Glomerular visceral epithelial cell (primary cell): ENCODE results near the gene PGM1.
A peak's percentile ranks its signal among the peaks of the same experiment; 100 is the strongest.

Experiments used
- DNase-seq: peaks from one replicate; pipeline ENCODE4 v3.0.0-alpha.2; 2016; ENCODE audit errors: extremely low spot score

Gene PGM1

DNA sequence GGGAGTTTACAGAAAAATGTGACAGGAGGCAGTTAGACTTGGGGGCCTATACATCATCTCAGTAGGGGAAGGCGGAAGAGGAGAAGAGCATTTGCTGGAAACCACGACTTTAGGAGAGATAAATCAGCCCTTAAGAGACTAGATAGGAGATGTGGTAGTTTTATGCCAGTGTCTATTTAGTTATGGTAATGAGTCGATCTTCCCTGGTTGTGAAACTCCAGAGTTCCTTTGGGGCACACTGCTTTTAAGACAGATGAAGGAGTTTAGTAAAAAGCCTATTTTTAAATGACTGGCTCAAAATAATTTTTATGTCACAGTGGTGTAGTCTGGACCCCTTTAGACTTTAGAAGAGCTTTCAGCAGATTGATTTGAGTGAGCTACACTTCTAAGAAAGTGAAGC is 7.8 kb downstream of the PGM1 start:
- no peak for DNase-seq

DNA sequence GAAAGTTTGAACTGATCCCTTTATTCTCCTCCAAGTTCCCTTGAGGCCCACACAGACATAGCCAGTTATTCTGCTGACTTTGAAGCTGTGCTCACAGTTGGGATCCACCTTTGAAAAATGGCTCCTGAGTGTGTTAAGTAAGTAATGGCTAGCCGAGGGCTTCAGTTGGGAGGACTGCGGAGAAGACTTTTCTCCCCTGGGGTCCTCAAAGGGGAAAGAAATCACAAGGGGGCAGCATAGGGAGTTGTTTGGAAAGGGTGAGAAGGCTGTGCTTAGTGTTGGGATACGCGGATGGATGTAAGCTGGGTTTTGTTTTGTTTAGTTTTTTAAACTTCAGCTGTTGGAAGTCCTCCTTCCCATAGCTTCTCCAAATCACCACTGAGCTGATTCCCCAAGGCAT is 8.3 kb downstream of the PGM1 start:
- no peak for DNase-seq

DNA sequence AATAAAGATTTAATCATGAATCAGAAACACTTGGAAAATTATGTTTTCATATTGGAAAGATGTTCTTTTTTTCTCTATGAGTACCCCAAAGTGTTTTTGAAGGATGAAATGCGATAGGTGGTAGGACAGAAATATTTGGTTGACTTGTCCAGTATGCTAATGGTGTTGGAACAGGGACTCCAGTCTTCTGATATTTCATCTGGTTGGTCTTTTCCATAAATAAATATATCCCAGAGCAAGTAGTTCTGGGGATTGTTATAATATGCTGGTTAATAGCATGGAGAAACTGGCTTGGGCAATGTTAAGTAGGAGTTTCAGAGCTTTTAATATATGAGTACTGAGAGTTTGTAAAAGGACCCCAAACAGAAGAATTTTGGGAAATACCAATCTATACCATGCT is 8.7 kb downstream of the PGM1 start:
- DNase-seq = no peak

DNA sequence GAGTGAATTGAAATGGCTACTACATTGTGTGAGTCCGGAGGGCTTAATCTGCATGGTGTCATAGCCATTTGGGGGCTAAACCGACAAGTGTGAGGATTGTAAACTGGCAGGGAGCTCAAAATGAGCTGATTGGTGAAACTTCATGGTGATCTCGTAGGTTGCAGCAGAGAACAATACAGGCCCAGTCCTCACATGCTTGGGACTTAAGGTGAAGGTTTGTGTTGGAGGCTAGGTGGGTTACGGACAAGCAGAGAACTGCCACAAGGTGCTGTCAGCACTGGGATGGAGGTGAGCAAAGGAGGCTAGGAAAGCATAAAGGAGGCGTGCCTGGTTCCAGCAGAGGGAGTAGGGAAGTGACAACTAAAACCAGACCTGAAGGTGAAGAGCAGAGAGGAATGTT is 9.4 kb downstream of the PGM1 start:
- no peak for DNase-seq

DNA sequence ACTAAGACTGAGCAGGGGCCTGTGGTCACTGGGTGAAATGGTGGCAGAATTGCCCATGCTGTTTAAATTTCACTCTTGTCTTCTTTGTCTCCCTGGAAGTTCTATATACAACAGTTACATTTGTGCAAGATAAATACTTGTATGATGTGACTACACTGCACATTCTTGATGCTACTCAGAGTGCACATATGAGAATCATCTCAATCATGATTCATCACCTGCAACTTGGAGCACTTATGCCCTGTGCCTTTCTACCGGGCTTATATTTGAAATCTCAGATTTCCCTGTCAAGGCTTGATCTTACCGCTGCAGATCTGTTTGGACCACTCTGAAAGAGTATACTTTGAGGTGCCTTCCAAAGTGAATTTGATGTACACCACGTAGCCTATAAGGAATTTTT is 10.6 kb downstream of the PGM1 start:
- DNase-seq = no peak

DNA sequence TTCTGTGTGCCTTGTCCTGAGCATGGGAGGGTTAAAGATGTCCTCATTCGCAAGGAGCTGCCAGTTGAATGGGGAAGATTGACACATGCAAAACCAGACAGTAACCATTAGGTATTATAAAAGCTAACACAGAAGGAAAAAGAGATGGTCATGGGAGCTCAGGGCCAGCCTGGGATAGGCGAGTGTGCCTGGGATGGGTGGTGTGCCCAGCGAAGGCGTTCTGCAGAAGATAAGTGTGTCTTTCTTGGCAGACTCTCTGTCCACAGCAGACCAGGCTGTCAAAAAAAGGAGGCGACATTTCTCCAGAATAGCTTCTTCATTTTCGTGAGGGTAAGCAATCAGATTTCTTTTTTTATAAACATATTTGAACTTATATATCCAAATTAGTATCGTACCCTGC is 14.1 kb downstream of the PGM1 start:
- DNase-seq = no peak

DNA sequence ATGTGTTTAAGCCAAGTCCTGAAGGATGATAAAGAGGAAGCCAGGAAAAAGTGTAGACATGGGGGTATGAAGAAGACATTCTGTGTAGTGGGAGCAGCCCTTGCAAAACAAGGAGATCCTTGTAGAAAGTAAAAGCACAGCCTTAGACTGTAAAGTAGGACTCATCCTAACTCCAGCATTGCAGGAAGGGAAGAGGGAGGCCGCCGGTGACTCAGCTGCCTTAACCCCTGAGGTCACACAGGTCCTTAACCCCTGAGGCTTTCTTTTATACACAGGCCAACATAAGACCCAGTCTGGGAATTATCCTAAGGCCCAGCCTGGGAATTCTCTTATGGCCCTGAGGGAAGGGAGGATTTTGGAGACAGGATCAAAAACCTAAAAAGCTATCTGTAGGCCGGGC is 18.0 kb downstream of the PGM1 start:
- DNase-seq = no peak

DNA sequence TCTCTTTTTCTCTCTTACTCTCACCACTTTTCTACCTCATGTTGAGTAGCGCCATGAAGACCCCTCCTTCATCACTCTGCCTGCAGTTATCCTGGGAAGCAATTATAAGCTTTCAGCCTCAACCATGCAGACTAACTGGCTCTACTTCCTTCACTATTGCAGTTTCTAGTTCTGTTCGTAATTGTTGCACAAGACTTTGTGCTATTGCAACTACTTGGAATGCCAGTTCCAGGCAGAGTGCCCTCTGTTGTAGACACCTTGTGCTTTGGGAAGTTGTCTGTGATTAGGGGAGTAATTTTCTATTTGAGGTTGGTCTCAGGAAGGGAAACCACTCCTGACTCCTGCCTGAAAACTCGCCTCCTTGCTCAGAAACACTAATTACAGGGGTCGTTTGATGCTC is 19.4 kb downstream of the PGM1 start:
- no peak for DNase-seq

DNA sequence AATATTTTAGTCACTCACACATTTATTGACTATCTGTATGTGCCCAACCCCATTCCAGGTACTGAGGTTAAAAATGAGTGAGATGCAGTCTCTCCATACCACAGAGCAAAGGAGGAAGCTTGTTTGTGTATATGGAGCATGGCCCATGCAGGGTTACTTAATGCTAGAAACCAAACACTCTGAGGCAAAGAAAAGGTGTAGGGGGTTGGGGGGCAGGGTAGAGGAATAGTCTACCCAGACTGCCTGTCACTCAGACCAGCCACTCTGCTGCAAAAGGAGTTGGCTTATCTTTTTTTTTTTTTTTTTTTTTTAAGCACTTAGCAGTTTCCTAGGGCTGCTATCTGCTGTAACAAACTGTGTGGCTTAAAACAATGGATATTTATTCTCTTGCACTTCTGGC is 19.8 kb downstream of the PGM1 start:
- DNase-seq = no peak

DNA sequence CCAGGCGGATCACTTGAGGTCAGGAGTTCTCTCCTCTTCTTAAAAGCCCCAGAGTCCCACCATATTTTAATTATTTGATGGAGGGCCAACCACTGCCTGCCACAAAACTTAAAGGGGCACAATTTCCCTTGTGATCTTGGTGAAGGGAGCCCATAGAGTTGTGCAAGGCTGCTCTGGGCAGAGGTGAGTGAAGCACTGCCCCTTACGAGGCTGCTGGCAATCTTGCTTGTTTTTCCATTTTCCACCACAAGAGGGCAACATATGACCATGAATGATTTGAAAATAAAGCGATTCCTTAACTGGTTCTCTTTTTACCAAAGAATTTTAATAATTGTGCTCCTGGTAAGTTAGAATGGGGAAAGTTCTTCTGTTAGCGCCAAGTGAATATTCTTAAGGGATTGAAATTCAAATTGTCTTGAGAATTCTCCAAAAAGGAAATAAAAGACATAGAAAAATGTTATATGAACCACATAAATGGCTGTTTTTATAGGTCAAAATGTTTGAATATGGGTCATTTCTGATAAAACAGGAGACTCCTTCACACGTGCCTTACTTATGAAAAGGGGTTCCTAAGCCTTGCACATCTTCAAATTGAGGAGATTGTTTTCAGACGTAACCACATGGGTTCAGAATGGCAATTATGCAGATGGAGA is 22.7 kb downstream of the PGM1 start:
- DNase-seq = peak; percentile 81

DNA sequence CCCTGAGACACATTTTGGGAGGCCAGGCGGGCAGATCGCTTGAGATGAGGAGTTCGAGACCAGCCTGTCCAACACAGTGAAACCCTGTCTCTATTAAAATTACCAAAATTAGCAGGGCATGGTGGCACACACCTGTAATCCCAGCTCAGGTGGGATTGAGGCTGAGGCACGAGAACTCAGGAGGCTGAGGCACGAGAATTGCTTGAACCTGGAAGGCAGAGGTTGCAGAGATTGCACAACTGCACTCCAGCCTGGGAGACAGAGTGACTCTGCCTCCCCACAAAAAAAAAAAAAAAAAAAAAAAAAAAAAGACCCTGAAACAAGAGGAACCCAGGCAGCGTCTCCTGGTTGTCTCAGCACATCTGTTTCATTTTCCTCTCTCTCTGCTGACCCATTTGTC is 24.2 kb downstream of the PGM1 start:
- no peak for DNase-seq

DNA sequence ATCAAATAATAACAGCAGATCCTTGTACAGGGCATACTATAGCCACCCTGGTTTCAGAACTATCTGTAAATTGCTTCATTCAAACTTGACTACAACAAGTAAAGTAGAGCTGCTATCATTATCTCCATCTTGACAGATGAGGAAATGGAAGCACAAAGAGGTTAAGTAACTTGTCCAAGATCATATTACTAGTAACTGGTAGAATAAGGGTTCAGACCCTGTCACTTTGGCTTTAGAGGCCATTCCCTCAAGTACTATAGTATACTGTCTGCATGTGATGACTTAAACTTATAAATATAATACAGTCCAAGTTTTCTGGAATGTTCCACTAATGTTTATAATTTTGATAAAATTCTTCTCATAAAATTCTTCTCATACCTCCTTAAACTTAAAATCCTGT is 24.8 kb downstream of the PGM1 start:
- no peak for DNase-seq

DNA sequence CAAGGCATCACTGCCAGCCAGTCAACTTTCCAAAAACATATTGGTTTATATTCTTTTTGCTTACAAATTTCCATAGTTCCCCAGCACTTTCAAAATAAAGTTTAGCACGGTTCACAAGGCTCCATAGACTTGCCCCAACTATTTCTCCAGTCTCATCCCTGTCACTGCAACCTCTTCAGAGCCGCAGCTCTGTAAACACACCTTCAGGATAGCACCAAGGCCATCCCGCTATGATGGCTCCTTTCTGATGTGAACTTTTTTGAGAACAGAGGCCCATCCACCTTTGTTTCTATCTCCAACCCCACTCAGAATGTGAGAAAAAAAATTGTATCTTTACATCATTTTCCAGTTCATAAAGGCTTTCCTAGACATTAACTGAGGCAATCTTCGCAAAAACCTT is 26.3 kb downstream of the PGM1 start:
- no peak for DNase-seq

DNA sequence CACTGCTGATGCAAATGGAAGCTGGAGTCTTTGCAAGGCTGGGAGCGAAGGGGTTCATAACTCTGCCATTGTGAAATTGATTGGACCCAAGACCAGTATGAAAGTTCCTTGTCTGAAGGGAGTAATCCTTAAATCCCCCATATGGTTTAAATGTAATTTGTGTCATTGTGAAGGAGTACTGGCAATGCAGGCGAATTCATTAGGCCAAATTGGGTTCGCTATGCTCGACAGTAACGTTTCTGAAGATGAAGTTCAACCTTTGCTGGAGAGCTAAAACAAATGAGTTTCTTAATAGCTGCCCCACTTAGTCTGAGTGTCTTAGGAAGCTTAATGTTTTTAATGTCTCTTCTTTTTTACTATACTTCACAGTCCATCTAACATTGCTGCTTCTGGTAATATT is 27.5 kb downstream of the PGM1 start:
- no peak for DNase-seq

DNA sequence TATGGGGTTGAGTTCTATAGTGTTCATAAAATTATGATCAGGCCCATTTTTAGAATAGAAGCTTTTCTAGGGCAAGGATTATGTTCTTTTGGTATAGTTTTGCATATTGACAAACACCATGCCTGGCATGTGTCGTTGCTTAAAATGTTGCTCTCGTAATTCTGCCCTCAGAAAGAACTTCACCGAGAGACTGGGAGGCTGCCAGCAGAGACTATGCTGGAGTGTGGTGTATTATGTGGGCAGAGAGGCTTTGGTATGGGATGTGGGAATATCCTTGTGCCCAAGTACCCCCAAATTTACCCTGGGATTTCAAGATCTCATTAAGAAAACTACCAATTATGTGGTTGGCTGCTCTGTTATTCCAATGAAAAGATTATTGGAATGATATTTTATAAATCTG is 27.9 kb downstream of the PGM1 start:
- no peak for DNase-seq

DNA sequence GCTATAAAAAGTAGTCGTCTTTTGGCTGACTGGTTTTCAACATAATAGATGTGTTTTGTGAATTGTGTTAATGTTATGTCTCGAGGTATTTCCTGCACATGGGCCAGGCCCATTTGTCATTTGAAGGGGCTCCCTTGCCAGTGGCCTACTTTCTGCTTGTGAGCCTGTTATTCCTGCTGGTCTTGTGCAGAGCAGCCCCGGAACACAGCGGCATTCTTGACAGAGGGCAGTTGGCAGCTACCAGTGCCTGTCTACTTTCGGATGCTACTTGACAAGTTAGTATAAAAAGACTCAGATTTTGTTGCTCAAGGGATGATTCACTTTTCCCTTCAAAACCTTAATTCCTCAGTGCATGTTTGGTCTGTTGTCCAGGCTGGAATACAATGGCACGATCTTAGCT is 28.5 kb downstream of the PGM1 start:
- DNase-seq = no peak

DNA sequence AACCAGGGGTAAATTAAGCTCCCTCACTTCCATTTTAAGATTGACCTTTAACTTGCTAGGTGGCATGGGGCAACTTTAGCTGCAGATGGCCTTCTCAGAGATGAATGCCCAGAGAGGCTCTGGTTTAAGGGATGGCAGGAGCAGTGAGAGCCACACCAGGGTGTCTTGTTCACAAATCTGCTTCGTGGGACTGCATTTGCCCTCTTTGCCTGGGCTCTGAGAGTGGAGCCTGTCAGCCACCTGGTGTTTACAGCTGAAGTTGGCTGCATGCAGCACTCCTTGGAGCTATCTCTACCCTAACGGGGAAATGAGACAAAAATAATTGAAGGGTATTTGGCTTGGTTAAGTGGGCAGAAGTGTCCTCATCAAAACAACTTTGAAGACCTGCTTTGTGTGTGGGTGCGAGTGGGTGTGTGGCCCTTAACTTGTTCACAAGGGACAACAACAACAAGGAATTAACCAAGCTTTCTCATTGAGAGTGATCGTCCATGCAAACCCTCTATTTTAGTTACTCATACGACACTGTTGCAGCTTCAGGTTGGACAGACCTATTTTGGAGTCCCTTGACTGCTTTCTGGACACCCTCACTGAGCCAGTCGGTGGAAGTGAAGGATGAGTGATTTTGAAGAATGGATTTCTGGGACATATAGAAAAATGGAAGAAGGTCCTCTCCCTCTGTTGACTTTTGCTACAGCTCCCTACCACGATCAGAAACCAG is 29.8 kb downstream of the PGM1 start:
- DNase-seq = no peak

DNA sequence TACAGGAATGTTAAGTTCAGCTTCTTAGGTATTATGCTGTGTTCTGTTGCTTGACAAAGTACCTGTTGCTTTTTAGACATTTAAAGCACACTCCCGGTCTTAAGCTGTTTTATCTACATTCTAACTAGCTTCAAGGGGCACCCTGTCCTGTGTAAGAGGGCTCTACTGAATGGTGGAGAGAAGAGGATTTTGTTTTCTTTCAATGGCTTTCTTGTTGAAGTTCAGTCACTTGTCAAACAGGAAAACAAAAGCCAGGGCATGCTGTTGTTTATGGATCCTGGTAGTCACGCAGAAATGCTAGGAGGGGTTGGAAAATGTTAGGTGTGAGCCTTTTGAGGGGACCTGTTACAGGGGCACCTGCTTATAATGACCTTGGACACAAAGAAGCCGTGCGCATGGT is 30.7 kb downstream of the PGM1 start:
- no peak for DNase-seq

DNA sequence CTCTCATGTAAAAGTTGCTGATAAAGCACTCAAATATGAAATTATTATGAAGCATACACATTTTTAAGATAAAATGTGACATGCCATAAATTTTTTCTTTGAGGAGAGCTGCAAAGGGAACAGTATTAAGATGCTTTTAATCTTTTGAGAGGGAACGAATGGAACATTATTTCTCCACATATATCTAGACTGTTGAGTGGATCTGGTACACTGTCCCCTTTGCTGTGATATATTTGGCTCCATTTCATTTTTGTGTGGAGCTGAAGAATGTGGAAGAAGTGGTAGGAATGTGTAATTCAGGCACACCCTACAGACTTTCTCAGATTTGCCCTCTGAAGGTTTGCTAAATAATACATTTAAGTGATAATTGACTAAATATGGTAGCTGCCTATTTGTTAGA is 31.7 kb downstream of the PGM1 start:
- DNase-seq = no peak

DNA sequence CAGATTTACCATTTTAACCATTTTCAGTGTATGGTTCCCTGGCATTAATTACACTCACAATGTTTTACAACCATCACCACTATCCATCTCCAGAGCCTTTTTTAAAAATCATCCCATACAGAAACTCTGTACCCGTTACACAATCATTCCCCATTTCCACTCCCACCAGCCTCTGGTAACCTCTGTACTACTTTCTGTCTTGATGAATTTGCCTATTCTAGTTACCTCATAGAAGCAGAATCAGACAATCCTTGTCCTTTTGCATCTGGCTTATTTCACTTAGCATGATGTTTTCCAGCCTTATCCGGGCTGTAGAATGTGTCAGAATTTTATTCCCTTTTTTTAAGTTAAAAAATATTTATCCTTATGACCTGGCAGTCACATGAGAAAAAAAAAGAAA is 33.0 kb downstream of the PGM1 start:
- DNase-seq = no peak

DNA sequence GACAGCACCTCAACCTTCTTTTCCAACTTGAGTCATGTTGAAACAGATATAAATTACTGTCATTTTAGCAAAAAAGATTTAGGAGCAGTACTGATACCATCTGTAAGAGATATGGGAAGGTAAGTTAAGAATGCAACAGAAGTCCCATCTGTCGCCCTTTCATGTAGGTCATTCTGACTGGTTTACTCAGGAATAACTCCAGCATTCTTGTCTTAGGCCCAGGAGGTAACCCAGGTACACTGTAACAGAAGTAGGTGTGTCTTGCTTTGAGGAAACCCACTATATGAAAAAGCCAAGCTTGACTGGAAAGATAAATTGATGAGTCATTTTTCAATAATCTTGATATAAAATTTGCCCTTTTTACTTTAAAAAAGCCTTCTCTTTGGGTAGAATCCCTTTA is 35.4 kb downstream of the PGM1 start:
- no peak for DNase-seq

DNA sequence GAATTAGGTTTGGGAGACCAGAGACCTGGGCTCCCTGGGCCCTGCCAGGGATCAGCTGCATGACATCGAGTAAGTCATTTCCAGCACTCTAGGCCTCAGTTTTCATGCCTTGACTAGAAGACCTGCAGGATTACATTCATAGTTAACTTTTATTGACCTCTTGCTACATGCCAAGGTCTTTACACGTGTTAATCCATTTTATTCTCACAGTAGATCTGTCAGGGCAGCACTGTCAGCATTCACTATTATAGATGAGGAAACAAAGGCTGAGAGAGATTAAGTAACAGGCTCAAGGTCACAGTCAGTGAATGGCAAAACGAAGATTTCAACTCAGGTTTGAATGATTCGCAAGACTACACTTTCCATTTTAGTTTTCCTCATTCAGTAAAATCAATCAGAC is 37.0 kb downstream of the PGM1 start:
- no peak for DNase-seq

DNA sequence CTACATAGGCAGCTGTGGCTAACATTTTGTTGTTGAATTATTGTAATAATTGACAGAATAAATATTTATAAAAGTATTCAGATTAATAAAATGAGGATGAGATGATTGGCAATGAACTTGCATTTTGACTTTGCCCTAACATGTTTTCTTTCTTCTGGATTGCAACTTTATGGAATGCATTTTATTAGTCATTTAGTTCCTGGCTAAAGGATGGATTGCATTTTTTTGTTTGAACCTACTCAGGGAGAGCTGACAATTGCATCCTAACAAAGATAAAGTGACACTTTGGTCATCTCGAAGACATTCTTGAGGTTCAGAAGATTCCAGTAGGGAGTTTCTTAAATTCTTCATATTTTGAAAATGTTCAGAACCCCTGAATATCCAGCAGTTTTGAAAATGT is 37.5 kb downstream of the PGM1 start:
- no peak for DNase-seq

DNA sequence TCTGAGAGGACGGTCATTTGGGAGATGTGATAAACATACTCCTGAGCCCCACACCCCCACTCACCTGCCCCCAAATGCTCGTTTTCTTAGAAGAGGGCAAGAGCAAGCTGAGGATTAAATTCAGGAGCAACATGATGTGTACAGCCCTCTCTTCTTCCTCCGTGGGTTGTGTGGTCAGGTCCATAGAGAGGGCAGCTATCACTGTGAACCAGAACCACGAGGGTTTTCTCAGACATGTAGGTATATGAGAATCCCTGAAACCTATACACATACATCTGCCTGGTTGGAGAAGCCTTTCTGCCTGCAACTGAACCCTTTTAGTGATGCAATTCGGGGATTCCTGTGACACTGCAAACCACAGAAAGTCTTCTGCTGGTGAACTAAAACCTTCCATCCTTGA is 38.9 kb downstream of the PGM1 start:
- DNase-seq = no peak
